Type B pancreatic cell (in vitro differentiated cells): Measurements from ENCODE around the gene GPR158. TPM values are rescaled to one million over a fixed set of nuclear protein-coding genes. Genes with fewer than 3 reads are reported as not detected.

Experiments used
- DNase-seq: peaks from one replicate; pipeline ENCODE4 v3.0.0; 2021; ENCODE audit warnings: mixed read lengths; ENCODE audit not compliant: unreplicated experiment; ENCODE audit errors: extremely low spot score
- H3K27ac Mint-ChIP-seq: 2 replicates; pipeline ENCODE4 v1.8.0; 2021; ENCODE audit warnings: mild to moderate bottlenecking, mixed read lengths
- H3K27me3 Mint-ChIP-seq: 2 replicates; pipeline ENCODE4 v1.8.0; 2021; ENCODE audit warnings: mixed read lengths
- H3K36me3 Mint-ChIP-seq: 2 replicates; pipeline ENCODE4 v1.8.0; 2021; ENCODE audit warnings: mixed read lengths
- H3K4me1 Mint-ChIP-seq: one replicate; pipeline ENCODE4 v1.8.0; 2021; ENCODE audit warnings: mixed read lengths; ENCODE audit not compliant: unreplicated experiment
- H3K4me3 Mint-ChIP-seq: 2 replicates; pipeline ENCODE4 v1.8.0; 2021; ENCODE audit warnings: mild to moderate bottlenecking, mixed read lengths
- H3K9me3 Mint-ChIP-seq: 2 replicates; pipeline ENCODE4 v1.8.0; 2021; ENCODE audit warnings: mixed read lengths
- CTCF ChIP-seq: fragments of 200-600 bp; sonication (generic); conservative IDR thresholded peaks from 2 replicates; pipeline ENCODE4 v1.5.0; 2021; ENCODE audit warnings: antibody characterized with exemption, mild to moderate bottlenecking
- total RNA-seq: library from RNA; stranded (reverse); gene quantifications from 2 replicates; pipeline ENCODE4 v1.2.1, GENCODE V29; 2021; ENCODE audit warnings: low replicate concordance

Gene GPR158
- total RNA-seq, 1 donor from 2014 or later = 3.6 TPM

DNA sequence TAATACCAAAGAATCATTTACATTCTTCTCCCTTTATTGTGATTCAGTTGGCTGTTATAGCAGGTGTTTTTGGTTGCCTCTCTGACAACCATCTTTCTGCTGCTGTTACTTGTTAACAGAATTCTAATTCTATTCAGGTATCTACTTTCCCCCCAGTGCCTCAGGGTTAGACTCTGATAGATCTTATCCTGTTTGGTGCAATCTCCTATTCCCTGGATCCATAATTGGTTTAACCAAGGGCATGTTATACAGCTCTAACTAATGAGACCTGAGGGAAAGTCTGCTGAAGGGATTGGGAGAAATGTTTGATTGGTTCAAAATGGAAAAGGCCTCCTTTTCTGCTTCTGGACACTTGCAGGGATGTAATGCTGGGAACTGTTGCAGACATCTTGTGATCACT, 161.5 kb downstream of the GPR158 start:
- no peak overlapping the region for H3K27ac Mint-ChIP-seq
- no peak overlapping the region for H3K4me3 Mint-ChIP-seq
- TF ChIP-seq CTCF = no peak
- H3K9me3 Mint-ChIP-seq = no peaks in the 10 kb centered on the region
- no peak for DNase-seq
- H3K27me3 Mint-ChIP-seq = peaks cover 3% of the 10 kb centered on the region
- H3K4me1 Mint-ChIP-seq = no peaks in the 10 kb centered on the region
- H3K36me3 Mint-ChIP-seq = no peaks in the 10 kb centered on the region

GRCh38 chr10:25338271-25338670, 163.5 kb downstream of the GPR158 start:
- Mint-ChIP-seq H3K9me3 (no peaks in the 10 kb centered on the region), H3K4me3 (no peak overlapping the region), H3K36me3 (no peaks in the 10 kb centered on the region), H3K27ac (no peak overlapping the region), H3K4me1 (no peaks in the 10 kb centered on the region), H3K27me3 (peaks cover 3% of the 10 kb centered on the region)
- no peak for TF ChIP-seq CTCF
- no peak for DNase-seq

GRCh38 chr10:25339966-25340365, 165.2 kb downstream of the GPR158 start:
- no peak for DNase-seq
- TF ChIP-seq CTCF = no peak
- no peak overlapping the region for H3K4me3 Mint-ChIP-seq
- no peaks in the 10 kb centered on the region for H3K36me3 Mint-ChIP-seq
- no peaks in the 10 kb centered on the region for H3K4me1 Mint-ChIP-seq
- no peaks in the 10 kb centered on the region for H3K9me3 Mint-ChIP-seq
- peaks cover 3% of the 10 kb centered on the region for H3K27me3 Mint-ChIP-seq
- H3K27ac Mint-ChIP-seq = no peak overlapping the region

- Mint-ChIP-seq H3K4me1 (no peaks in the 10 kb centered on the region), H3K9me3 (no peaks in the 10 kb centered on the region), H3K27me3 (no peaks in the 10 kb centered on the region), H3K27ac (no peak overlapping the region), H3K4me3 (no peak overlapping the region), H3K36me3 (no peaks in the 10 kb centered on the region)
- no peak for DNase-seq
- no peak for TF ChIP-seq CTCF
These were observed 174.7 kb downstream of the GPR158 start for GRCh38 chr10:25349520-25349919.

DNA sequence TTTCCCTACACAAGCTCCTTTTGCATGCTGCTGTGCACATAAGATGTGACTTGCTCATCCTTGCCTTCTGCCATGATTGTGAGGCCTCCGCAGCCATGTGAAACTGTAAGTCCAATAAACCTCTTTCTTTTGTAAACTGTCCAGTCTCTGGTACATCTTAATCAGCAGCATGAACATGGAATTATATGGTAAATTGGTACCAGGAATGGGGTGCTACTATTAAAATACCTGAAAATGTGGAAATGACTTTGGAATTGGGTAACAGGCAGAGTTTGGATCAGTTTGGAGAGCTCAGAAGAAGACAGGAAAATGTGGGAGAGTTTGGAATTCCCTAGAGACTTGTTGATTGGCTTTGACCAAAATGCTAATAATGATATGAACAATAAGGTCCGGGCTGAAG, 181.8 kb downstream of the GPR158 start:
- Mint-ChIP-seq H3K36me3 (no peaks in the 10 kb centered on the region), H3K27ac (no peak overlapping the region), H3K4me3 (no peak overlapping the region), H3K9me3 (no peaks in the 10 kb centered on the region), H3K4me1 (no peaks in the 10 kb centered on the region), H3K27me3 (no peaks in the 10 kb centered on the region)
- no peak for DNase-seq
- TF ChIP-seq CTCF = no peak

GRCh38 chr10:25357269-25357668, 182.5 kb downstream of the GPR158 start:
- no peaks in the 10 kb centered on the region for H3K9me3 Mint-ChIP-seq
- H3K27ac Mint-ChIP-seq = no peak overlapping the region
- no peaks in the 10 kb centered on the region for H3K36me3 Mint-ChIP-seq
- no peak overlapping the region for H3K4me3 Mint-ChIP-seq
- no peak for DNase-seq
- H3K4me1 Mint-ChIP-seq = no peaks in the 10 kb centered on the region
- no peak for TF ChIP-seq CTCF
- H3K27me3 Mint-ChIP-seq = no peaks in the 10 kb centered on the region
